ENCODE results near the gene SAMHD1. TPM values are rescaled to one million over a fixed set of nuclear protein-coding genes. Genes with fewer than 3 reads are reported as not detected.

The SAMHD1 gene
- total RNA-seq, 1 experiment from 2014 or later, result 54.3 TPM

DNA sequence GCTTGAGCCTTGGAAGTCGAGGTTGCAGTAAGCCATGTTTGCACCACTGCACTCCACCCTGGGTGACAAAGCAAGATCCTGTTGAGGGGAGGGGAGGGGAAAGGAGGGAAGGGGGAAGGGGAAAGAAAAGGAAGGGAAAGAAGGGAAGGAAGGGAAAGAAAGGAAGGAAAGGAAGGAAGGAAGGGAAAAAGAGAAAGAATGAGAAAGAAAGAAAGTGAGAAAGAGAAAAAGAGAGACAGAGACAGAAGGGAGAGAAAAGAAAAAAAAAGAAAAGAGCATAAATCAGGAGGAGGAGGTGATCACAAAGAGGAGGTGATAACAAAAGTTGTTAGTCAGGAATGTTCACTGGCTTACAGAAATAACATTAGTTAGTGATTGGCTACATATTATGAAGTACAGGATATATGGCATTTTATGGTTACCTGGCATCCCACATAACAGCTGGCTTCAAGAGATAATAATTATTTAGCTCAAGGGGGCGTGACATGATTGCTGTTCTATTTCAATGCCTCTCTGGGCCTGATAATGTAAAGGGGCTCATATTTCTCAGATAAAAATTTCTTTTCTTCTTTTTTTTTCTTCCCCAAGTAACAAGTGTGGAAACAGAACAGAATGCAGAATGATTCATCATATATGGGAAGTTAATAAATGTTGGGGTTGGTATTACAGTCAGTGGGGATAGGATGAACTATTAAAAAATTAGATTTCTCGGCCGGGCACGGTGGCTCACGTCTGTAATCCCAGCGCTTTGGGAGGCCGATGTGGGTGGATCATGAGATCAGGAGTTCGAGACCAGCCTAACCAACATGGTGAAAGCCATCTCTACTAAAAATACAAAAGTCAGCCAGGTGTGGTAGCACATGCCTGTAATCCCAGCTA, 27.1 kb downstream of the SAMHD1 start:
- H3K27ac Mint-ChIP-seq (ENCODE audit: unreplicated experiment), result peak overlapping the region; percentile 52

DNA sequence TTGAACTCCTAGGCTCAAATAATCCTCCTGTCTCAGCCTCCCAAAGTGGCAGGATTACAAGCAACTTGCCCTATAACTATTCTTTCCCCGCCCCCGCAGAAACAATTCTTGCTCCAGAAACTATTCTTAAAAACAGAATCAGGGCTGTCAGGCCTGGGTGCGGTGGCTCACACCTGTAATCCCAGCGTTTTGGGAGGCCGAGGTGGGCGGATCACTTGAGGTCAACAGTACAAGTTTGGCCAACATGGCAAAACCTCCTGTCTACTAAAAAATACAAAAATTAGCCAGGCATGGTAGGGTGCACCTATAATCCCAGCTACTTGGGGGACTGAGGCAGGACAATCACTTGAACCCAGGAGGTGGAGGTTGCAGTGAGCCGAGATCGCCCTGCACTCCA, 31.2 kb downstream of the SAMHD1 start:
- TF ChIP-seq, protein P1, sequence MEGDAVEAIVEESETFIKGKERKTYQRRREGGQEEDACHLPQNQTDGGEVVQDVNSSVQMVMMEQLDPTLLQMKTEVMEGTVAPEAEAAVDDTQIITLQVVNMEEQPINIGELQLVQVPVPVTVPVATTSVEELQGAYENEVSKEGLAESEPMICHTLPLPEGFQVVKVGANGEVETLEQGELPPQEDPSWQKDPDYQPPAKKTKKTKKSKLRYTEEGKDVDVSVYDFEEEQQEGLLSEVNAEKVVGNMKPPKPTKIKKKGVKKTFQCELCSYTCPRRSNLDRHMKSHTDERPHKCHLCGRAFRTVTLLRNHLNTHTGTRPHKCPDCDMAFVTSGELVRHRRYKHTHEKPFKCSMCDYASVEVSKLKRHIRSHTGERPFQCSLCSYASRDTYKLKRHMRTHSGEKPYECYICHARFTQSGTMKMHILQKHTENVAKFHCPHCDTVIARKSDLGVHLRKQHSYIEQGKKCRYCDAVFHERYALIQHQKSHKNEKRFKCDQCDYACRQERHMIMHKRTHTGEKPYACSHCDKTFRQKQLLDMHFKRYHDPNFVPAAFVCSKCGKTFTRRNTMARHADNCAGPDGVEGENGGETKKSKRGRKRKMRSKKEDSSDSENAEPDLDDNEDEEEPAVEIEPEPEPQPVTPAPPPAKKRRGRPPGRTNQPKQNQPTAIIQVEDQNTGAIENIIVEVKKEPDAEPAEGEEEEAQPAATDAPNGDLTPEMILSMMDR (IDR thresholded peaks at IDR 0.05; ENCODE audit: unreplicated experiment), result no peak
- H3K4me1 Mint-ChIP-seq (ENCODE audit: low read depth, unreplicated experiment), result peaks cover 21% of the 10 kb centered on the region
- no peaks in the 10 kb centered on the region for H3K27me3 Mint-ChIP-seq (ENCODE audit: unreplicated experiment)
- no peaks in the 10 kb centered on the region for H3K9me3 Mint-ChIP-seq (ENCODE audit: low read depth, unreplicated experiment)
- no TSS peak for BruUV-seq (replicated peaks)
- no peak overlapping the region for H3K4me3 Mint-ChIP-seq (ENCODE audit: low read depth, unreplicated experiment)
- intact Hi-C loops (cut with micrococcal nuclease; ENCODE audit: unreplicated experiment), result no loop called here
- peaks cover 6% of the 10 kb centered on the region for H3K36me3 Mint-ChIP-seq (ENCODE audit: insufficient read depth, unreplicated experiment)
- DNase-seq, result no peak
- CTCF ChIA-PET, result interaction anchor here (0.5 to 1.5 kb wide), 8 partner anchors 13 to 308 kb away, joined by 3 to 5 read pairs (median 4); no protein-coding TSS in a partner anchor
- no peak overlapping the region for H3K27ac Mint-ChIP-seq (ENCODE audit: unreplicated experiment)

More for the DNA sequence above, 27.1 kb downstream of the SAMHD1 start:
- BruUV-seq (replicated peaks), result no TSS peak
- Mint-ChIP-seq H3K36me3 (ENCODE audit: insufficient read depth, unreplicated experiment) (peaks cover 23% of the 10 kb centered on the region), H3K27me3 (ENCODE audit: unreplicated experiment) (no peaks in the 10 kb centered on the region), H3K9me3 (ENCODE audit: low read depth, unreplicated experiment) (no peaks in the 10 kb centered on the region), H3K4me1 (ENCODE audit: low read depth, unreplicated experiment) (peaks cover 24% of the 10 kb centered on the region), H3K4me3 (ENCODE audit: low read depth, unreplicated experiment) (peak overlapping the region; percentile 29)
- intact Hi-C loops (cut with micrococcal nuclease; ENCODE audit: unreplicated experiment), result no loop called here
- DNase-seq, result peak; percentile 39
- TF ChIP-seq, protein P1 (IDR thresholded peaks at IDR 0.05; ENCODE audit: unreplicated experiment), result no peak
- CTCF ChIA-PET, result interaction anchor here (0.6 to 1.2 kb wide), 6 partner anchors 17 to 276 kb away, joined by 3 to 4 read pairs (median 3); no protein-coding TSS in a partner anchor

DNA sequence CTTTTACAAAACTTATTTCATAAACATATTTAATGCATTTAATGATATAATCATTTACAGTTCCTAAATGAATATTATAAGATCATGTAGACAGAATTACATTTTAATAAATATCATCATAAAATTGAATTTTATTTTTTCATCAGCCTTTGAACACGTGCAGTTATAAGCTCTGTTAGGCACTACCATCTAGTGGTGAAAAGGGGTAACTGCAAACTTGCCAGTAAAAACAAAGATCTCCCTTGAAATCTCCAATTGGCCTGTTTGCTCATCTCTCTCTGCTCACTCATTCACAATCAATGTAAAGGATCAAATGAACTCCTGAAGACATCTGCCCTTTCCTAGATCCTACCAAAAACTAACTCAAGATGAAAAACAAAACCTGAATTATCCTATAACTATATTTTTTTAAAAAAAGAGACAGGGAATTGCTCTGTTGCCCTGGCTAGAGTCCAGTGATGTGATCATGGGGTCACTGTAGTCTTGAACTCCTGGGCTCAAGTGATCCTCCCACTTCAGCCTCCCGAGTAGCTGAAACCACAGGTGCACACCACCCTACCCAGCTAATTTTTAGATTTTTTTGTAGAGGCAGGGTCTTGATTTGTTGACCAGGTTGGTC, 31.7 kb downstream of the SAMHD1 start:
- H3K4me3 Mint-ChIP-seq (ENCODE audit: low read depth, unreplicated experiment), result no peak overlapping the region
- no peaks in the 10 kb centered on the region for H3K9me3 Mint-ChIP-seq (ENCODE audit: low read depth, unreplicated experiment)
- intact Hi-C loops (cut with micrococcal nuclease; ENCODE audit: unreplicated experiment), result no loop called here
- no peak overlapping the region for H3K27ac Mint-ChIP-seq (ENCODE audit: unreplicated experiment)
- TF ChIP-seq, protein P1 (IDR thresholded peaks at IDR 0.05; ENCODE audit: unreplicated experiment), result peak; percentile 90
- peaks cover 5% of the 10 kb centered on the region for H3K36me3 Mint-ChIP-seq (ENCODE audit: insufficient read depth, unreplicated experiment)
- peak; percentile 64 for DNase-seq
- H3K27me3 Mint-ChIP-seq (ENCODE audit: unreplicated experiment), result no peaks in the 10 kb centered on the region
- peaks cover 16% of the 10 kb centered on the region for H3K4me1 Mint-ChIP-seq (ENCODE audit: low read depth, unreplicated experiment)
- CTCF ChIA-PET, result interaction anchor here (0.5 to 1.5 kb wide), 12 partner anchors 13 to 307 kb away, joined by 3 to 5 read pairs (median 4); no protein-coding TSS in a partner anchor
- BruUV-seq (replicated peaks), result no TSS peak

DNA sequence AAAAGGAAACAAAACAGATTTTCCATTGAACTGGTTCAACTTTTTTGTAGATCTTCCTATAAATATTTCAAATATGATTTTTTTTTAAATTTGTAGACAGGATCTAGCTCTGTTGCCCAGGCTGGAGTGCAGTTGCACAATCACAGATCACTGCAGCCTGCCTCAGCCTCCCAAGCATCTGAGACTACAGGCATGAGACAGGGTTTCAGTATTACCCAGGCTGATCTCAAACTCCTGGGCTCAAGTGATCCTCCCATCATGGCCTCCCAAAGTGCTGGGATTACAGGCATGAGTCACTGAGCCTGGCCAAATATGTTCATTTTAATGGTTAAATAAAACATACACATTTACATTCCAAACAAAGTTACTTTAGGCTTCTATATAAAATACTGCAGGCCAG, 33.6 kb downstream of the SAMHD1 start:
- no peak for DNase-seq

More for the DNA sequence above, 33.6 kb downstream of the SAMHD1 start:
- CTCF ChIA-PET, result interaction anchor here (0.7 kb wide), 1 partner anchor 1233 kb away, joined by 5 read pairs; no protein-coding TSS in a partner anchor
- BruUV-seq (replicated peaks), result no TSS peak
- TF ChIP-seq, protein P1 (IDR thresholded peaks at IDR 0.05; ENCODE audit: unreplicated experiment), result no peak
- intact Hi-C loops (cut with micrococcal nuclease; ENCODE audit: unreplicated experiment), result no loop called here
- no peaks in the 10 kb centered on the region for H3K9me3 Mint-ChIP-seq (ENCODE audit: low read depth, unreplicated experiment)
- peaks cover 4% of the 10 kb centered on the region for H3K36me3 Mint-ChIP-seq (ENCODE audit: insufficient read depth, unreplicated experiment)
- no peak overlapping the region for H3K27ac Mint-ChIP-seq (ENCODE audit: unreplicated experiment)
- H3K4me1 Mint-ChIP-seq (ENCODE audit: low read depth, unreplicated experiment), result no peaks in the 10 kb centered on the region
- H3K27me3 Mint-ChIP-seq (ENCODE audit: unreplicated experiment), result no peaks in the 10 kb centered on the region
- H3K4me3 Mint-ChIP-seq (ENCODE audit: low read depth, unreplicated experiment), result no peak overlapping the region
